Activated CD4-positive, alpha-beta T cell treated with anti-CD3 and anti-CD28 coated beads for 36 hours (primary cell): ENCODE results near the gene E2F3. TPM values are rescaled to one million over a fixed set of nuclear protein-coding genes. Genes with fewer than 3 reads are reported as not detected.
"Not testable (repeated sequence)": the region's sequence is repeated elsewhere in the genome, so short reads cannot be mapped to it uniquely, and the experiment has no call there.

Source experiments
- ATAC-seq: fragments of 200-7000 bp; cut with Tn5 transposase; one replicate; pipeline ENCODE4 v1.10.0; 2021; ENCODE audit warnings: mild to moderate bottlenecking, moderate library complexity
- CTCF ChIA-PET: fragments of 350-600 bp; sonication (Branson Sonifier 250); formaldehyde crosslinking; loops from one replicate; lab custom pipeline; 2021; ENCODE audit warnings: antibody characterized with exemption; lab: Charles Lee
- POLR2A ChIA-PET: fragments of 350-600 bp; sonication (Branson Sonifier 250); formaldehyde crosslinking; loops from one replicate; lab custom pipeline; 2021; ENCODE audit warnings: antibody characterized with exemption, inconsistent platforms; lab: Charles Lee
- DNase-seq: peaks from one replicate; pipeline ENCODE4 v3.0.0-alpha.2; 2020
- H3K27ac Mint-ChIP-seq: one replicate; pipeline ENCODE4 v1.8.0; 2021; ENCODE audit warnings: mixed read lengths
- H3K27me3 Mint-ChIP-seq: one replicate; pipeline ENCODE4 v1.8.0; 2021; ENCODE audit warnings: mixed read lengths
- H3K36me3 Mint-ChIP-seq: one replicate; pipeline ENCODE4 v1.8.0; 2021; ENCODE audit warnings: low read depth, mixed read lengths
- H3K4me1 Mint-ChIP-seq: one replicate; pipeline ENCODE4 v1.8.0; 2021; ENCODE audit warnings: mixed read lengths
- H3K4me3 Mint-ChIP-seq: one replicate; pipeline ENCODE4 v1.8.0; 2021; ENCODE audit warnings: mild to moderate bottlenecking, moderate library complexity, mixed read lengths
- H3K9me3 Mint-ChIP-seq: one replicate; pipeline ENCODE4 v1.8.0; 2021; ENCODE audit warnings: low read depth, mixed read lengths
- intact Hi-C, 2 experiments: fragments of 100-400 bp; cut with DNase I in 1 of 2; cut with micrococcal nuclease in 1 of 2; formaldehyde crosslinking; loops; one replicate each; pipeline versions ENCODE4 v1.14.2 to v1.15.1; 2022 to 2024; cut with DNase I, micrococcal nuclease
- total RNA-seq, 2 experiments: library from RNA; stranded (reverse); gene quantifications; one replicate each; pipeline ENCODE4 v1.2.3, GENCODE V29; 2021

Gene E2F3
- total RNA-seq, 2 experiments from 2014 or later = 17.3 to 17.5 TPM

DNA sequence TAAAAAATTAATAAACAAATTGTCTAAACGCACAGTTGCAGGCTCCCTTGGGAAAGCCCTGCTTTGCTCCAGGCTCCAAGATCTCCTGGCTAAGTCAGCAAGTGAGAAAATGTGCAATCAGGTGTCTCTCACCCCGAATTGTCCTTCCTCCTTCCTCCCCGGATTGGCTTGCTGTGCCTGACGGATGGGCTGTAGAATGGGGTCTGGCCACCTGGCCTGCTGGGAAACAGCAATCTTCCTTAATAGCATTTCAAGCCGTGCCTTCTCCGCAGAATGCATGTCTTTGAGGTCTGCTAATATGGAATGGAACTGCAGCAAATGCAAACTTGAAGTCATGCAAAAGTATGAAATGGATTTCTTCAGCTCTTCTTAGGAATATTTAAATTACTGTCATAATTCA, 88.9 kb downstream of the E2F3 start:
- POLR2A ChIA-PET = no interaction called here
- CTCF ChIA-PET = interaction anchor here (1.0 kb wide), 1 partner anchor 10 kb away, joined by 3 read pairs; no protein-coding TSS in a partner anchor
- Mint-ChIP-seq H3K27me3 (no peaks in the 10 kb centered on the region), H3K27ac (no peak overlapping the region), H3K9me3 (no peaks in the 10 kb centered on the region), H3K4me1 (peaks cover 7% of the 10 kb centered on the region), H3K4me3 (no peak overlapping the region), H3K36me3 (peaks cover 50% of the 10 kb centered on the region)
- ATAC-seq (no peak), DNase-seq (no peak)
- intact Hi-C loops = no loop called here

DNA sequence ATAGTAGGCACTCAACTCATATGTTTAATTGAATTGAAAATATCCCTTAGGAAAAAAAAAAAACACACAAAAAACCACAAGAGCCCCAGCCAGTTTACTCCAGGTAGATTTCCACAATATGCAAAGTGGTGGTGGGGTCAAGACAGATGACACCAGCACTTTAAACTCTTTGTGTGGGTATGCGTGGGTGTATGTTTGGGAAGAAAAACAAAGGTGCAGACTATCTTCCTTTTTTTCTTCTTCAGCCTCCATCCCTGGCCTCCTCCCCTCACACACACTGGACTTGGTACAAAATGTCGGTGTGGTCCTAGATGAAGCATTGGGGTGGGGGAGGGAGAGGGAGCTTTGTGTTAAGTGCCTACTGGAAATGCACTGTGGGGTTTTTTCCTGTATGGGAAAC, 90.4 kb downstream of the E2F3 start:
- Mint-ChIP-seq H3K4me3 (no peak overlapping the region), H3K4me1 (no peaks in the 10 kb centered on the region), H3K36me3 (peaks cover 41% of the 10 kb centered on the region), H3K9me3 (no peaks in the 10 kb centered on the region), H3K27ac (no peak overlapping the region), H3K27me3 (no peaks in the 10 kb centered on the region)
- ChIA-PET CTCF (interaction anchor here (1.4 kb wide), 1 partner anchor 21 kb away, joined by 4 read pairs; no protein-coding TSS in a partner anchor), POLR2A (no interaction called here)
- ATAC-seq (no peak), DNase-seq (no peak)
- intact Hi-C loops = no loop called here

DNA sequence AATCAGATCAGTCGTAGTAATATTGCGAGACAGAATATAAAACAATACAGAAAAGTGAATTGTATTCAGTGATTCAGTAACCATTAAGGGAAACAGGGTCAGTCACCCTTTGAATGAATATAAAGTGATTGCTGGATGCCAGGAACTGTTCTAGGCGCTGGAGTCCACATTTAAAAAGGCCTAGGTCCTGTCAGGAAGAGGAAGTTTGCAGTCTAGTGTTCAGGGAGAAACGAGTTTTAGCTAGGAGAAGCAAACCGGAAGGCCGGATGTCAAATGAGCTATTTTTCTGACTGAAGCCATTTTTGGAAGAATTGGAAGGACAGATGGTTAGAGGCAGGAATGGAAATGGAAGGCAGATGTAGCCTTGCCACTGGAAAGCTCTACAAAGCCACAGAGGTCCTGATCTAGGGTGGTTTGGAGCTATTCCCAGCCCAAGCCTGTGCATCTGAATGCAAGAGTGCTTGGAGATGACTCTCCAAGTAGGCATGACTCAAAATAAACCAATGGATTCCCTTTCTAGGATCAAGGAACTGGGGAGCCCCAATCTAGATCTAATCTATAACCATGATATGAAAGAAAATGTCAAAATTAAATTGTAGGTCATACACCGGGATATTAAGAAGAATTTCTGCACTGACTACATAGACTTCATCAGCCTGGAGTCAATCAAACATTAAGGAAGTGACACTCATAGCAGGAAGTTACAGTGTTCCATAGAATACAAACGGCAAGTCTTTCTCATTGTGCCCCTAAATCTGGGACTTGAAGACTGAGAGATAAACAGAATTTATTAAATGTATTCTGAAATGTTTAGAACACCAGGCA, 95.7 kb downstream of the E2F3 start:
- POLR2A ChIA-PET = no interaction called here
- H3K27ac Mint-ChIP-seq = no peak overlapping the region
- H3K27me3 Mint-ChIP-seq = no peaks in the 10 kb centered on the region
- peaks cover 2% of the 10 kb centered on the region for H3K36me3 Mint-ChIP-seq
- CTCF ChIA-PET = no interaction called here
- no peak overlapping the region for H3K4me3 Mint-ChIP-seq
- no peaks in the 10 kb centered on the region for H3K4me1 Mint-ChIP-seq
- H3K9me3 Mint-ChIP-seq = no peaks in the 10 kb centered on the region
- intact Hi-C loops = no loop called here
- ATAC-seq = no peak
- DNase-seq = no peak

DNA sequence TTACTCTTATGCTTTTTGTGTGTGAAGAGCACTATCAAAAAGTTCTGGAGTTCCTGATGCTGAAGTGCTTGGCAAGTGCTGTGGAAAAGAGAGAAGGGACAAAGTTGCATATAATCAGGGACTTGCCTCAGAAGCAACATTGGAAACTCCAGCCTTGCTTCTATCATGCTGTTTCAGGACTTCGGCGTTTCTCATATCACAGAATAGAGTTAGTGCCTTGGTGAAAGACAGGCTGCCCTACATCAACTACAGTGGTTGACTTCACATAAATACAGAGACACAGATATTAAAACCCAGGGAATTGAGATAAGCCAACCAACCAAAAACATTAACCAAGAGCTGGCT, 96.3 kb downstream of the E2F3 start:
- DNase-seq (no peak), ATAC-seq (no peak)
- H3K27me3 Mint-ChIP-seq = no peaks in the 10 kb centered on the region
- no peaks in the 10 kb centered on the region for H3K4me1 Mint-ChIP-seq
- no peak overlapping the region for H3K27ac Mint-ChIP-seq
- peaks cover 2% of the 10 kb centered on the region for H3K36me3 Mint-ChIP-seq
- H3K9me3 Mint-ChIP-seq = no peaks in the 10 kb centered on the region
- intact Hi-C loops = no loop called here
- CTCF ChIA-PET = no interaction called here
- POLR2A ChIA-PET = no interaction called here
- H3K4me3 Mint-ChIP-seq = no peak overlapping the region

- DNase-seq (no peak), ATAC-seq (no peak)
- no peak overlapping the region for H3K27ac Mint-ChIP-seq
- no peaks in the 10 kb centered on the region for H3K4me1 Mint-ChIP-seq
- no peaks in the 10 kb centered on the region for H3K27me3 Mint-ChIP-seq
- ChIA-PET POLR2A (no interaction called here), CTCF (no interaction called here)
- intact Hi-C loops = no loop called here
- H3K36me3 Mint-ChIP-seq = no peaks in the 10 kb centered on the region
- H3K9me3 Mint-ChIP-seq = no peaks in the 10 kb centered on the region
- H3K4me3 Mint-ChIP-seq = no peak overlapping the region
Measured at GRCh38 chr6:20509212-20509611, 107.5 kb downstream of the E2F3 start.

- intact Hi-C loops = no loop called here
- Mint-ChIP-seq H3K9me3 (no peaks in the 10 kb centered on the region), H3K4me3 (no peak overlapping the region), H3K4me1 (no peaks in the 10 kb centered on the region), H3K27ac (no peak overlapping the region), H3K27me3 (no peaks in the 10 kb centered on the region), H3K36me3 (no peaks in the 10 kb centered on the region)
- no peak for DNase-seq
- ChIA-PET CTCF (interaction anchor here (2.3 kb wide), 1 partner anchor 12 kb away, joined by 7 read pairs; no protein-coding TSS in a partner anchor), POLR2A (no interaction called here)
- no peak for ATAC-seq
Measured at GRCh38 chr6:20511852-20512251, 110.2 kb downstream of the E2F3 start.

DNA sequence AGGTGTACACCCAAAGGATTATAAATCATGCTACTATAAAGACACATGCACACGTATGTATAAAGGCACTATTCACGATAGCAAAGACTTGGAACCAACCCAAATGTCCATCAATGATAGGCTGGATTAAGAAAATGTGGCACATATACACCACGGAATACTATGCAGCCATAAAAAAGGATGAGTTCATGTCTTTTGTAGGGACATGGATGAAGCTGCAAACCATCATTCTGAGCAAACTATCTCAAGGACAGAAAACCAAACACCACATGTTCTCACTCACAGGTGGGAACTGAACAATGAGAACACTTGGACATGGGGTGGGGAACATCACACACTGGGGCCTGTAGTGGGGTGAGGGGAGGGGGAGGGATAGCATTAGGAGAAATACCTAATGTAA, 123.5 kb downstream of the E2F3 start:
- H3K9me3 Mint-ChIP-seq, intact Hi-C loops, ATAC-seq, H3K27me3 Mint-ChIP-seq, H3K4me3 Mint-ChIP-seq, H3K36me3 Mint-ChIP-seq, POLR2A ChIA-PET, H3K27ac Mint-ChIP-seq, DNase-seq, CTCF ChIA-PET: not testable (repeated sequence)
- peaks cover 14% of the 10 kb centered on the region for H3K4me1 Mint-ChIP-seq

GRCh38 chr6:20529086-20529448, 127.4 kb downstream of the E2F3 start:
- H3K9me3 Mint-ChIP-seq, H3K27me3 Mint-ChIP-seq, H3K36me3 Mint-ChIP-seq, H3K27ac Mint-ChIP-seq, H3K4me3 Mint-ChIP-seq, POLR2A ChIA-PET: not testable (repeated sequence)
- intact Hi-C loops = loop anchor here (1.0 to 2.0 kb wide), 3 partner anchors 125 to 437 kb away; no protein-coding TSS in a partner anchor
- ATAC-seq (peak; percentile 62), DNase-seq (peak; percentile 16)
- peaks cover 17% of the 10 kb centered on the region for H3K4me1 Mint-ChIP-seq
- CTCF ChIA-PET = interaction anchor here (0.8 to 2.9 kb wide), 8 partner anchors 124 to 438 kb away, joined by 3 to 23 read pairs (median 4); no protein-coding TSS in a partner anchor

- no peaks in the 10 kb centered on the region for H3K27me3 Mint-ChIP-seq
- POLR2A ChIA-PET = interaction anchor here (2.5 kb wide), 1 partner anchor 129 kb away, joined by 12 read pairs; no protein-coding TSS in a partner anchor
- H3K4me3 Mint-ChIP-seq = no peak overlapping the region
- ATAC-seq (no peak), DNase-seq (no peak)
- H3K4me1 Mint-ChIP-seq = peaks cover 35% of the 10 kb centered on the region
- intact Hi-C loops = loop anchor here in 1 of 2 experiments (5.0 kb wide), 1 partner anchor 321 kb away; the partner anchor contains the start of gene MBOAT1
- no peaks in the 10 kb centered on the region for H3K9me3 Mint-ChIP-seq
- no peak overlapping the region for H3K27ac Mint-ChIP-seq
- CTCF ChIA-PET = interaction anchor here (0.6 to 2.9 kb wide), 6 partner anchors 10 to 440 kb away, joined by 3 to 12 read pairs (median 4); no protein-coding TSS in a partner anchor
- H3K36me3 Mint-ChIP-seq = peaks cover 6% of the 10 kb centered on the region
Measured at GRCh38 chr6:20532881-20533280, 131.2 kb downstream of the E2F3 start.

- DNase-seq (peak; percentile 17), ATAC-seq (no peak)
- Mint-ChIP-seq H3K27ac (peak overlapping the region; percentile 88), H3K27me3 (no peaks in the 10 kb centered on the region), H3K4me3 (peak overlapping the region; percentile 94), H3K9me3 (no peaks in the 10 kb centered on the region), H3K4me1 (peaks cover 33% of the 10 kb centered on the region), H3K36me3 (peaks cover 11% of the 10 kb centered on the region)
- POLR2A ChIA-PET = interaction anchor here (0.7 to 2.5 kb wide), 2 partner anchors 130 to 410 kb away, joined by 5 to 12 read pairs; no protein-coding TSS in a partner anchor
- intact Hi-C loops = loop anchor here (1.0 to 5.0 kb wide), 7 partner anchors 9 to 1055 kb away; partner anchors contain the start of gene MBOAT1 (in 2 of the 2)
- CTCF ChIA-PET = interaction anchor here (1.1 to 2.9 kb wide), 4 partner anchors 10 to 441 kb away, joined by 4 to 12 read pairs (median 4); no protein-coding TSS in a partner anchor
Measured at GRCh38 chr6:20533746-20534294, 132.1 kb downstream of the E2F3 start.
